Testis (tissue), 3 donors: Measurements from ENCODE around the gene MAP1LC3A. TPM values are rescaled to one million over a fixed set of nuclear protein-coding genes. Genes with fewer than 3 reads are reported as not detected.

ENCODE experiments used
- DNase-seq: peaks from one replicate; pipeline ENCODE4 v3.0.0-alpha.2; 2019
- H3K27ac ChIP-seq, 2 donors: fragments of 200-600 bp; sonication (generic); one replicate each; pipeline ENCODE4 v1.5.1; 2019
- H3K27me3 ChIP-seq: fragments of 200-600 bp; sonication (generic); one replicate; pipeline ENCODE4 v1.5.1; 2019
- H3K36me3 ChIP-seq: fragments of 200-600 bp; sonication (generic); one replicate; pipeline ENCODE4 v1.5.1; 2017; ENCODE audit warnings: low read depth; ENCODE audit errors: missing control alignments
- H3K4me1 ChIP-seq: fragments of 200-600 bp; sonication (generic); one replicate; pipeline ENCODE4 v1.5.1; 2019
- H3K4me3 ChIP-seq, 2 donors: fragments of 200-600 bp; sonication (generic); one replicate each; pipeline ENCODE4 v1.5.1; 2017 to 2019
- H3K9me3 ChIP-seq: fragments of 200-600 bp; sonication (generic); one replicate; pipeline ENCODE4 v1.5.1; 2017
- POLR2A ChIP-seq: fragments of 450-650 bp; IDR thresholded peaks from one replicate; pipeline ENCODE4 v1.6.1; 2017; ENCODE audit warnings: antibody characterized with exemption, mild to moderate bottlenecking, moderate library complexity
- WGBS, 2 donors: methylation state at CpG; one replicate each; pipeline ENCODE4 v1.1.5; 2018; 5-methylcytosine and 5-hydroxymethylcytosine counted together
- intact Hi-C: fragments of 100-400 bp; cut with DNase I; formaldehyde crosslinking; loops from one replicate; pipeline ENCODE4 v1.15.1; 2023; ENCODE audit warnings: low total_unique reads
- polyA plus RNA-seq: library from polyadenylated mRNA; stranded (reverse); fragments of 350-450 nt; fragmentation: Illumina TruSeq; extraction: RNeasy Lipid Tissue Mini Kit (QIAGEN cat#74804); gene quantifications from one replicate; pipeline ENCODE4 v1.2.3, GENCODE V29; 2014; ENCODE audit warnings: low read depth, low replicate concordance; ENCODE audit not compliant: insufficient read depth
- total RNA-seq, 2 donors: library from RNA; depleted of rRNA; stranded (reverse); fragments of >200 nt; gene quantifications; one replicate each; pipeline ENCODE4 v1.2.3, GENCODE V29; 2016
- TF ChIP-seq, protein P1 (sequence below), 3 experiments: fragments of 450-650 bp in 2 of 3; fragments of 200-600 bp in 1 of 3; sonication (generic) in 1 of 3; IDR thresholded peaks; one replicate each; pipeline ENCODE4 v1.5.1; 2016 to 2019; ENCODE audit warnings: antibody characterized with exemption in 3 of 3, mild to moderate bottlenecking in 2 of 3, moderate library complexity in 1 of 3

The MAP1LC3A gene
- total and polyA plus RNA-seq, 3 donors from 2014 or later, result 62.9 to 104 (median 100.0) TPM

DNA sequence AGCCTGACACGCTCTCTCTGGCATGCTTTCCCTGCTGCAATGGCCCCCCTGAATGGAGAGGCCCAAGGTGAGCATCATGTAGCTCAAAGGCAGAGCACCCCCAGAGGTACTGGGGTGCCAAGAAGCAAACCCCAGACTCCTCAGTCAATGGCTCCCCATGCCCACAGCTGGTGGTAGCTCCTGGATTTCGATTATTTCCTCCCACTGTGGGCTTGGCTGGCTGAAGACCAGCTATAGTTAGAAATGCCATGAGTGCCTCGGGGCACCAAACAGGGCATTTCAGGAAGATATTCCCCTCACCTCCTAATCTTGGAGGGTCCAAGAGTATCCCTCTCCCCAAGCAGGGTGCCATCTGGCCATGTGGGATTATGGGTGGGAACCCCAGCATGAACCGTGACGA, 16.8 kb downstream of the MAP1LC3A start:
- intact Hi-C loops, result no loop called here
- no peak for TF ChIP-seq POLR2A
- TF ChIP-seq, protein P1, sequence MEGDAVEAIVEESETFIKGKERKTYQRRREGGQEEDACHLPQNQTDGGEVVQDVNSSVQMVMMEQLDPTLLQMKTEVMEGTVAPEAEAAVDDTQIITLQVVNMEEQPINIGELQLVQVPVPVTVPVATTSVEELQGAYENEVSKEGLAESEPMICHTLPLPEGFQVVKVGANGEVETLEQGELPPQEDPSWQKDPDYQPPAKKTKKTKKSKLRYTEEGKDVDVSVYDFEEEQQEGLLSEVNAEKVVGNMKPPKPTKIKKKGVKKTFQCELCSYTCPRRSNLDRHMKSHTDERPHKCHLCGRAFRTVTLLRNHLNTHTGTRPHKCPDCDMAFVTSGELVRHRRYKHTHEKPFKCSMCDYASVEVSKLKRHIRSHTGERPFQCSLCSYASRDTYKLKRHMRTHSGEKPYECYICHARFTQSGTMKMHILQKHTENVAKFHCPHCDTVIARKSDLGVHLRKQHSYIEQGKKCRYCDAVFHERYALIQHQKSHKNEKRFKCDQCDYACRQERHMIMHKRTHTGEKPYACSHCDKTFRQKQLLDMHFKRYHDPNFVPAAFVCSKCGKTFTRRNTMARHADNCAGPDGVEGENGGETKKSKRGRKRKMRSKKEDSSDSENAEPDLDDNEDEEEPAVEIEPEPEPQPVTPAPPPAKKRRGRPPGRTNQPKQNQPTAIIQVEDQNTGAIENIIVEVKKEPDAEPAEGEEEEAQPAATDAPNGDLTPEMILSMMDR (IDR thresholded peaks at IDR 0.05), result no peak
- Histone ChIP-seq H3K9me3 (no peaks in the 10 kb centered on the region), H3K27me3 (no peaks in the 10 kb centered on the region), H3K4me1 (peaks cover 8% of the 10 kb centered on the region), H3K36me3 (no peaks in the 10 kb centered on the region), H3K27ac (no peak overlapping the region), H3K4me3 (no peak overlapping the region)
- DNase-seq, result no peak
- whole genome bisulfite sequencing, 2 donors, result 90 to 96% methylated on average over 5 of the region's 5 CpGs

DNA sequence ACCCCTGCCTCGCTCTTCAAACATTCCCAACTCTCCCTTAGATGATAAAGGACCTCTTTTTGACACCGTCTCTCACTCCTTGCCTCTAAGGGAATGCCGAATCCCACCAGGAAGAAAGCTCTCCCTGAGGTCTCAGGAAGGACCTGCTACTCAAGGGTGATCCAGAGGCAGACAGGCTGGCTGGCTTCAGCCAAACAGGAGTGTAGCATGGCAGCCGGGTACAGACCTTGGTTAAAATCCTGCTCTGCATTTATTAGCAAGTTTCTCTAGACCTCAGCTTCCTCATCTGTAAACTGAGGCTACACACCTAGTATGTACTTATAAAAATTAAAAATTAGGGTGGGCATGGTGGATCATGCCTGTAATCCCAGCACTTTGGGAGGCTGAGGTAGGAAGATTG, 17.2 kb downstream of the MAP1LC3A start:
- no peaks in the 10 kb centered on the region for H3K36me3 ChIP-seq
- intact Hi-C loops, result no loop called here
- TF ChIP-seq, protein P1 (IDR thresholded peaks at IDR 0.05), result no peak
- TF ChIP-seq POLR2A, result no peak
- no peak for DNase-seq
- no peak overlapping the region for H3K27ac ChIP-seq
- H3K27me3 ChIP-seq, result no peaks in the 10 kb centered on the region
- H3K4me3 ChIP-seq, result no peak overlapping the region
- no peaks in the 10 kb centered on the region for H3K9me3 ChIP-seq
- WGBS, 2 donors, result 87 to 94% methylated on average over 4 of the region's 4 CpGs
- peaks cover 8% of the 10 kb centered on the region for H3K4me1 ChIP-seq

DNA sequence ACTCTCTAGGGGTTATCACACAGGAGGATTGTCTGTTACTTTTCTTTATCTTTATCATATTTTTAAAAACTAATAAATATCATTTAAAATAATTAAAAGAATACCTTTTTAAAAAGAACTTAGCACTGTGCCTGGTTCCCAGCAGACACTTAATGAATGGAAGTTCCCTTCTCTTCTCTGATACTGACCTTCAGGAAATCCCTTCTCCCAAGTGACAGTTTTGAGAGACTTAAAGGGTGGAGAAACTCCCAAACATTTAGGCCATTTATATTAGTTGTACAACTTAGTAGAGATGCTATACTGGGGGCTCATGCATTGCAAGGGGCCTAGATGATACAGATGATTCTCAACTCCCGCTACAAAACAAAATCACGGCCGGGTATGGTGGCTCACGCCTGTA, 18.5 kb downstream of the MAP1LC3A start:
- Histone ChIP-seq H3K4me3 (no peak overlapping the region), H3K27me3 (no peaks in the 10 kb centered on the region), H3K4me1 (peaks cover 8% of the 10 kb centered on the region), H3K36me3 (no peaks in the 10 kb centered on the region), H3K9me3 (no peaks in the 10 kb centered on the region), H3K27ac (no peak overlapping the region)
- intact Hi-C loops, result no loop called here
- TF ChIP-seq, protein P1 (IDR thresholded peaks at IDR 0.05), result no peak
- TF ChIP-seq POLR2A, result no peak
- DNase-seq, result no peak
- WGBS, 2 donors, result 97 to 98% methylated on average over 4 of the region's 4 CpGs

- Histone ChIP-seq H3K27me3 (no peaks in the 10 kb centered on the region), H3K36me3 (no peaks in the 10 kb centered on the region), H3K27ac (peak overlapping the region in 1 of 2 donors; percentile 37), H3K4me1 (peaks cover 8% of the 10 kb centered on the region), H3K4me3 (no peak overlapping the region), H3K9me3 (no peaks in the 10 kb centered on the region)
- TF ChIP-seq POLR2A, result no peak
- DNase-seq, result peak; percentile 16
- WGBS, 2 donors, result 43 to 47% methylated on average over 2 of the region's 2 CpGs
- intact Hi-C loops, result no loop called here
Observed at GRCh38 chr20:34578025-34578424, 19.5 kb downstream of the MAP1LC3A start.

GRCh38 chr20:34578521-34578920, 20.0 kb downstream of the MAP1LC3A start:
- Histone ChIP-seq H3K4me1 (peaks cover 8% of the 10 kb centered on the region), H3K36me3 (no peaks in the 10 kb centered on the region), H3K27ac (peak overlapping the region in 1 of 2 donors; percentile 37), H3K27me3 (no peaks in the 10 kb centered on the region), H3K9me3 (no peaks in the 10 kb centered on the region), H3K4me3 (no peak overlapping the region)
- TF ChIP-seq, protein P1 (IDR thresholded peaks at IDR 0.05), result no peak
- TF ChIP-seq POLR2A, result no peak
- intact Hi-C loops, result no loop called here
- WGBS, 2 donors, result 41 to 59% methylated on average over 4 to 6 of the region's 6 CpGs
- DNase-seq, result peak; percentile 18
